GM06990 (cell line): ENCODE results near the gene C19orf12.

Experiments
- DNase-seq: peaks from one replicate; pipeline ENCODE4 v3.0.0-alpha.2; 2011; ENCODE audit not compliant: insufficient read length; ENCODE audit errors: extremely low read depth
- H3K27me3 ChIP-seq: replicated peaks from 2 replicates; pipeline ENCODE4 v1.6.0; 2011; ENCODE audit warnings: low read length; ENCODE audit not compliant: control insufficient read depth, insufficient read depth
- H3K36me3 ChIP-seq: 2 replicates; pipeline ENCODE4 v1.5.1; 2011; ENCODE audit warnings: low read length; ENCODE audit not compliant: control insufficient read depth, insufficient read depth
- H3K4me3 ChIP-seq: replicated peaks from 2 replicates; pipeline ENCODE4 v1.5.1; 2011; ENCODE audit warnings: low read depth, mild to moderate bottlenecking, control low read depth, low read length
- CTCF ChIP-seq: IDR thresholded peaks from 2 replicates; pipeline ENCODE4 v1.5.1; 2011; ENCODE audit warnings: low read length, control low read depth, mild to moderate bottlenecking, inconsistent platforms; ENCODE audit not compliant: insufficient read depth, poor library complexity, severe bottlenecking

The C19orf12 gene

GRCh38 chr19:29666578-29667386 lies 48.3 kb downstream of the C19orf12 start:
- Histone ChIP-seq H3K27me3 (no peaks in the 10 kb centered on the region), H3K36me3 (peaks cover 3% of the 10 kb centered on the region; the same call in 1 of the 2 replicates), H3K4me3 (peak overlapping the region; percentile 90)
- DNase-seq: no peak
- peak; percentile 2 for TF ChIP-seq CTCF

GRCh38 chr19:29665826-29666577 lies 49.1 kb downstream of the C19orf12 start:
- no peak for DNase-seq
- no peak for TF ChIP-seq CTCF

GRCh38 chr19:29665215-29665825 lies 49.7 kb downstream of the C19orf12 start, which contains the start of gene PLEKHF1:
Gene PLEKHF1 (plus strand): TSS chr19:29665461. CDS start chr19:29673840, 8,379 bp downstream.
- DNase-seq: peak; percentile 92
- TF ChIP-seq CTCF: no peak
- H3K36me3 ChIP-seq: peaks cover 3% of the 10 kb centered on the region; the same call in 1 of the 2 replicates
- H3K4me3 ChIP-seq: peak within 1 kb of the TSS; percentile 90
- no peaks in the 10 kb centered on the region for H3K27me3 ChIP-seq

More at GRCh38 chr19:29665826-29666577, 49.1 kb downstream of the C19orf12 start:
- H3K27me3 ChIP-seq: no peaks in the 10 kb centered on the region
- H3K36me3 ChIP-seq: peaks cover 3% of the 10 kb centered on the region; the same call in 1 of the 2 replicates
- H3K4me3 ChIP-seq: peak overlapping the region; percentile 90

- peak; percentile 45 for TF ChIP-seq CTCF
- DNase-seq: no peak
- no peaks in the 10 kb centered on the region for H3K27me3 ChIP-seq
- H3K36me3 ChIP-seq: peaks cover 3% of the 10 kb centered on the region; the same call in 1 of the 2 replicates
- H3K4me3 ChIP-seq: peak overlapping the region; percentile 78
Measured at GRCh38 chr19:29664753-29665214, 50.3 kb downstream of the C19orf12 start.

GRCh38 chr19:29663861-29664752 lies 51.0 kb downstream of the C19orf12 start:
- DNase-seq: no peak
- Histone ChIP-seq H3K27me3 (no peaks in the 10 kb centered on the region), H3K36me3 (peaks cover 1% of the 10 kb centered on the region; the same call in 1 of the 2 replicates), H3K4me3 (peak overlapping the region; percentile 78)
- TF ChIP-seq CTCF: no peak
